Measurements from ENCODE around the gene C2CD3. TPM values are rescaled to one million over a fixed set of nuclear protein-coding genes. Genes with fewer than 3 reads are reported as not detected.

The C2CD3 gene
- total RNA-seq, 4 donors from 2014 or later: 28.2 to 46.9 (median 35.1) TPM

- Histone ChIP-seq H3K4me1 (peaks cover 0 to 45% (median 26%) of the 10 kb centered on the region in 4 donors), H3K27ac (peak overlapping the region; percentile 80 to 95 (median 88)), H3K27me3 (no peaks in the 10 kb centered on the region), H3K36me3 (peaks cover 0 to 24% (median 0%) of the 10 kb centered on the region in 3 donors), H3K4me3 (peak overlapping the region; percentile 58 to 92 (median 83)), H3K9me3 (no peaks in the 10 kb centered on the region)
- TF ChIP-seq POLR2A (IDR thresholded peaks at IDR 0.05): no peak
- TF ChIP-seq EP300 (IDR thresholded peaks at IDR 0.05): no peak
- TF ChIP-seq CTCF (IDR thresholded peaks at IDR 0.05): no peak
- 26 to 28% methylated on average over 5 of the region's 5 CpGs for WGBS, 2 donors
- no peak for DNase-seq (ENCODE audit: low spot score in 2 of 2)
Measured at GRCh38 chr11:74171997-74172396, 1.2 kb upstream of the C2CD3 start.

- no peaks in the 10 kb centered on the region for H3K27me3 ChIP-seq
- H3K4me1 ChIP-seq: peaks cover 0 to 45% (median 26%) of the 10 kb centered on the region in 4 donors
- 2 to 3% methylated on average over 5 of the region's 5 CpGs for WGBS, 2 donors
- no peak for TF ChIP-seq EP300 (IDR thresholded peaks at IDR 0.05)
- TF ChIP-seq POLR2A (IDR thresholded peaks at IDR 0.05): no peak
- TF ChIP-seq CTCF (IDR thresholded peaks at IDR 0.05): no peak
- peaks cover 0 to 28% (median 0%) of the 10 kb centered on the region in 3 donors for H3K36me3 ChIP-seq
- H3K27ac ChIP-seq: peak overlapping the region; percentile 80 to 95 (median 88)
- no peak for DNase-seq (ENCODE audit: low spot score in 2 of 2)
- H3K9me3 ChIP-seq: no peaks in the 10 kb centered on the region
- peak overlapping the region; percentile 58 to 92 (median 83) for H3K4me3 ChIP-seq
Measured at GRCh38 chr11:74171630-74171968, 797 bp upstream of the C2CD3 start.

- no peaks in the 10 kb centered on the region for H3K9me3 ChIP-seq
- peaks cover 0 to 40% (median 0%) of the 10 kb centered on the region in 3 donors for H3K36me3 ChIP-seq
- 6 to 10% methylated on average over 9 of the region's 9 CpGs for WGBS, 2 donors
- DNase-seq (ENCODE audit: low spot score in 2 of 2): no peak
- TF ChIP-seq POLR2A (IDR thresholded peaks at IDR 0.05) (no peak), EP300 (IDR thresholded peaks at IDR 0.05) (no peak), CTCF (IDR thresholded peaks at IDR 0.05) (no peak)
- H3K4me3 ChIP-seq: peak overlapping the region; percentile 51 to 84 (median 70)
- peak overlapping the region; percentile 80 to 95 (median 88) for H3K27ac ChIP-seq
- H3K4me1 ChIP-seq: peaks cover 0 to 45% (median 26%) of the 10 kb centered on the region in 4 donors
- no peaks in the 10 kb centered on the region for H3K27me3 ChIP-seq
Measured at GRCh38 chr11:74169738-74170458, 904 bp downstream of the C2CD3 start.

GRCh38 chr11:74168838-74169237 is 2.0 kb downstream of the C2CD3 start:
- TF ChIP-seq CTCF (IDR thresholded peaks at IDR 0.05): no peak
- no peak for TF ChIP-seq POLR2A (IDR thresholded peaks at IDR 0.05)
- TF ChIP-seq EP300 (IDR thresholded peaks at IDR 0.05): no peak
- Histone ChIP-seq H3K27ac (no peak overlapping the region), H3K9me3 (no peaks in the 10 kb centered on the region), H3K27me3 (no peaks in the 10 kb centered on the region), H3K4me3 (no peak overlapping the region), H3K4me1 (peaks cover 0 to 39% (median 24%) of the 10 kb centered on the region in 4 donors), H3K36me3 (peaks cover 0 to 49% (median 0%) of the 10 kb centered on the region in 3 donors)
- no peak for DNase-seq (ENCODE audit: low spot score in 2 of 2)
- 76 to 78% methylated on average over 3 of the region's 3 CpGs for WGBS, 2 donors

- H3K4me1 ChIP-seq: no peaks in the 10 kb centered on the region
- no peak for DNase-seq (ENCODE audit: low spot score in 2 of 2)
- H3K36me3 ChIP-seq: peaks cover 0 to 68% (median 0%) of the 10 kb centered on the region in 3 donors
- no peak overlapping the region for H3K4me3 ChIP-seq
- no peaks in the 10 kb centered on the region for H3K27me3 ChIP-seq
- 73 to 77% methylated on average over 2 of the region's 2 CpGs for WGBS, 2 donors
- H3K9me3 ChIP-seq: no peaks in the 10 kb centered on the region
- no peak for TF ChIP-seq EP300 (IDR thresholded peaks at IDR 0.05)
- TF ChIP-seq CTCF (IDR thresholded peaks at IDR 0.05): no peak
- TF ChIP-seq POLR2A (IDR thresholded peaks at IDR 0.05): no peak
- no peak overlapping the region for H3K27ac ChIP-seq
Measured at GRCh38 chr11:74162681-74163467, 7.9 kb downstream of the C2CD3 start.

All from tibial nerve (tissue), 4 donors.